Esophagus squamous epithelium (tissue), 4 donors: ENCODE data around the gene TMEM184A.

Experiments
- POLR2A ChIP-seq, 4 donors: fragments of 450-650 bp; IDR thresholded peaks; one replicate each; pipeline ENCODE4 v1.6.1; 2017; ENCODE audit warnings: antibody characterized with exemption in 4 of 4, mild to moderate bottlenecking in 4 of 4, moderate library complexity in 3 of 4
- TF ChIP-seq, protein P1 (sequence below), 6 experiments: fragments of 450-650 bp in 4 of 6; fragments of 200-600 bp in 2 of 6; sonication (generic) in 2 of 6; IDR thresholded peaks; one replicate each; pipeline ENCODE4 v1.5.1; 2016 to 2019; ENCODE audit warnings: antibody characterized with exemption in 6 of 6, mild to moderate bottlenecking in 4 of 6, moderate library complexity in 4 of 6

DNA sequence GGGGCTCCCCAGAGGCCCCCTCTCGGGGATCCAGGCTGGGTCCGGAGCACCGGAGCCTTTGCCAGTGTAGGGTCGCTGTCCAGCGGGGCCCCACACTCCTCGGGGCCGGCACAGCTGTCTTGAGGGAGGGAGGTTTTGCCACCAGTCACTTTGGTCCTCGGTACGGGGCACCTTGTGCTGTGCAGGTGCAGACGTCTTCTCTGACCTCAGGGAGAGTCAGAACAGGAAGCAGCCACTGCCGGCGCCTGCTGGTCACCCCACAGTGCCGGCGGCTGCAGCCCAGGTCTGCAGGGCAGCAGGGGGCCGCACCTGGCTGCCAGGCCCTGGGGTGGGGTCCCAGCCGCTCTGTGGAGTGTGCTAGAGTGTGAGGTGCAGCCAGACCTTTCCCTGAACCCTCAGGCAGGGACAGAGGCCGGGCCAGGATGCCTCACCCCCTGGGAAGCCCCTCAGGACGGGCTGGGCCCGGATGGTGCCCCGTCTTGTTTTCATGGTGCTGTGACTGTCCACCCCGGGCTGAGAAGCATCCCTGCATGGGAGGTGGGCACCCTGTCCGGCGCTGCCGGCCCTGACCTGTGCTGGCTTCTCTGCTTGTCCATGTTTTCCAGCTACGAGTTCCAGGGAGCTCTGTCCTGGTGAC is 17.3 kb downstream of the TMEM184A start:
- TF ChIP-seq, protein P1, sequence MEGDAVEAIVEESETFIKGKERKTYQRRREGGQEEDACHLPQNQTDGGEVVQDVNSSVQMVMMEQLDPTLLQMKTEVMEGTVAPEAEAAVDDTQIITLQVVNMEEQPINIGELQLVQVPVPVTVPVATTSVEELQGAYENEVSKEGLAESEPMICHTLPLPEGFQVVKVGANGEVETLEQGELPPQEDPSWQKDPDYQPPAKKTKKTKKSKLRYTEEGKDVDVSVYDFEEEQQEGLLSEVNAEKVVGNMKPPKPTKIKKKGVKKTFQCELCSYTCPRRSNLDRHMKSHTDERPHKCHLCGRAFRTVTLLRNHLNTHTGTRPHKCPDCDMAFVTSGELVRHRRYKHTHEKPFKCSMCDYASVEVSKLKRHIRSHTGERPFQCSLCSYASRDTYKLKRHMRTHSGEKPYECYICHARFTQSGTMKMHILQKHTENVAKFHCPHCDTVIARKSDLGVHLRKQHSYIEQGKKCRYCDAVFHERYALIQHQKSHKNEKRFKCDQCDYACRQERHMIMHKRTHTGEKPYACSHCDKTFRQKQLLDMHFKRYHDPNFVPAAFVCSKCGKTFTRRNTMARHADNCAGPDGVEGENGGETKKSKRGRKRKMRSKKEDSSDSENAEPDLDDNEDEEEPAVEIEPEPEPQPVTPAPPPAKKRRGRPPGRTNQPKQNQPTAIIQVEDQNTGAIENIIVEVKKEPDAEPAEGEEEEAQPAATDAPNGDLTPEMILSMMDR (IDR thresholded peaks at IDR 0.05): no peak
- TF ChIP-seq POLR2A (IDR thresholded peaks at IDR 0.05): no peak
